Fibroblast of pulmonary artery (primary cell): ENCODE data around the gene PLEKHF1.

Experiments
- DNase-seq: peaks from one replicate; pipeline ENCODE4 v3.0.0-alpha.2; 2010; ENCODE audit warnings: low read depth
- H3K4me3 ChIP-seq: replicated peaks from 2 replicates; pipeline ENCODE4 v1.5.1; 2011; ENCODE audit warnings: low read depth, mild to moderate bottlenecking, control low read depth, low read length, moderate library complexity
- TF ChIP-seq, protein P1 (sequence below): IDR thresholded peaks from 2 replicates; pipeline ENCODE4 v1.5.1; 2011; ENCODE audit warnings: mild to moderate bottlenecking, control low read depth, low read length, inconsistent platforms; ENCODE audit errors: missing control alignments

The PLEKHF1 gene

DNA sequence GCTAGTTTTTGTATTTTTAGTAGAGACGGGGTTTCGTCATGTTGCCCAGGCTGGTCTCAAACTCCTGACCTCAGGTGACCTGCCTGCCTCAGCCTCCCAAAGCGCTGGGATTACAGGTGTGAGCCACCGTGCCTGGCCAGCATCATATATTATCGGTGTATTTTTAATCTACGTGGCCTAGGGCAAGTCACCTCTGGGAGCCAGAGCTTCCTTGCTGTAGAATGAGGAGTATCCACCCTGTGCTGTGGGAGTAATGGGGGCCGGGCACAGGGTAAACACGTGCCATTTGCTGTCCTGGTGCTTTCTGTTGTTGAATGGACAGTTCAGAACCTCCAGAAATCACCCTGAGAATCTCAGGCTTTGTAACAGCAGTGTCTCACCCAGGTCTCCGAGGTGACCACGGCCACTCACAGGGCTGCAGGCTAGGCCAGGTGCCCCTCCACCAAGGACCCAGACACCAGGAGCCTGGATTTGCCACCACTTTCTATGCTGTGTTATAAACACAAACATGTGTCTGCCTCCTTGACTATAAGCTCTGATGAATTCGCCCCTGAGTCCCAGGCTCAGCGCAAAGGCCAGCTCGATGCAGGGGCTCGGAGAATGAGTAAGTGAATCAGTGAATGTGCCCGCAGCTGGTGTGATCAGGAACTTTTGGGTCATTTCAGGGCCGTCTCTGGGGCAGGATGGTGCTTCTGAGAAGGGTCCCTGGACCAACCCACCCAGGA is 36.4 kb upstream of the PLEKHF1 start:
- no peak for DNase-seq
- TF ChIP-seq, protein P1, sequence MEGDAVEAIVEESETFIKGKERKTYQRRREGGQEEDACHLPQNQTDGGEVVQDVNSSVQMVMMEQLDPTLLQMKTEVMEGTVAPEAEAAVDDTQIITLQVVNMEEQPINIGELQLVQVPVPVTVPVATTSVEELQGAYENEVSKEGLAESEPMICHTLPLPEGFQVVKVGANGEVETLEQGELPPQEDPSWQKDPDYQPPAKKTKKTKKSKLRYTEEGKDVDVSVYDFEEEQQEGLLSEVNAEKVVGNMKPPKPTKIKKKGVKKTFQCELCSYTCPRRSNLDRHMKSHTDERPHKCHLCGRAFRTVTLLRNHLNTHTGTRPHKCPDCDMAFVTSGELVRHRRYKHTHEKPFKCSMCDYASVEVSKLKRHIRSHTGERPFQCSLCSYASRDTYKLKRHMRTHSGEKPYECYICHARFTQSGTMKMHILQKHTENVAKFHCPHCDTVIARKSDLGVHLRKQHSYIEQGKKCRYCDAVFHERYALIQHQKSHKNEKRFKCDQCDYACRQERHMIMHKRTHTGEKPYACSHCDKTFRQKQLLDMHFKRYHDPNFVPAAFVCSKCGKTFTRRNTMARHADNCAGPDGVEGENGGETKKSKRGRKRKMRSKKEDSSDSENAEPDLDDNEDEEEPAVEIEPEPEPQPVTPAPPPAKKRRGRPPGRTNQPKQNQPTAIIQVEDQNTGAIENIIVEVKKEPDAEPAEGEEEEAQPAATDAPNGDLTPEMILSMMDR: no peak
- H3K4me3 ChIP-seq: no peak overlapping the region

DNA sequence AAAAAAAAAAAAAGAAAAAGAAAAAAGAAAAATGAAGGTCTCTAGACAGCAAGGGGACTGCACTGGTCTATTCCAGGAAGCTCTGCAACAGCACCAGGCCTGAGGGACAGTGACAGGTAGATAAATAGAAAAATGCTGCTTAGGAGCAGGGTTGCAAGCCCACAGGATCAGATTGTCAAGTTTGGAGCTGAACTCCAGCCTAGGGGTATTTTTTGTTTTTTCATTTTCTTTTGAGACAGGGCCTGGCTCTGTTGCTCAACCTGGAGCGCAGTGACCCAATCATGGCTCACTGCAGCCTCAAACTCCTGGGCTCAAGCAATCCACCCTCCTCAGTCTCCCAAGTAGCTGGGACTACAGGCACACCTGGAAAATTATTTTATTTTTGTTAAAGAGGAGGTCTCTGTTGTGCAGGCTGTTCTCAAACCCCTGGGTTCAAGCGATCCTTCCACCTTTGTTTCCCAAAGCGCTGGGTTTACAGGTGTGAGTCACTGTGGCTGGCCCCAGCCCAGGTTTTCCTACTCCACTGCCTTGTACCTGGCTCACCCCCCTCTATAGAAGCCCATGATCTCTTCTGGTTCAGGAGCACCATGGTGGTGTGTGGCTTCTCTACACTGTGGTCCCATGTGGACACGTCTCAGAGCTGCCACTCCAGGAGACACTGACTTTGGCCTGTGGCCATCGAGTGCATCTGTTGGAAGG is 35.3 kb upstream of the PLEKHF1 start:
- TF ChIP-seq, protein P1: no peak
- H3K4me3 ChIP-seq: no peak overlapping the region
- DNase-seq: no peak

DNA sequence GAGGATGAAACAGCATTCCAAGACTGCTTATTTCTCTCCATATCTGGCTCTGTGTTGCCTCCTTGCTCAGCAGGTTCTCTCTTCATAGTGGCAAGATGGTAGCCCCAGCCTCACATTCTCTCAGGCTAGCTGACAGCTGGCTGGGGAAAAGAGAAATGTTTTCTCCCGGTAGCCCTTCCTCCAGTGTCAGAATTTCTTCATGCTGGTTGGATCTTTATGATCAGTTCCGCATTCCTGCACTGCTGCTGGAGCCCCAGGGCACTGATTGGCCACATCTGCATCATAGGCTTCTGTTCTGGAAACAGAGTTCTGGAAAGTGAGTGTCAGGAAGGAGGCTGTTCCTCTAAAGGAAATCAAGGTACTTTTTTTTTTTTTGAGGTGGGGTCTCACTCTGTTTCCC is 34.6 kb upstream of the PLEKHF1 start:
- H3K4me3 ChIP-seq: no peak overlapping the region
- TF ChIP-seq, protein P1: no peak
- no peak for DNase-seq

DNA sequence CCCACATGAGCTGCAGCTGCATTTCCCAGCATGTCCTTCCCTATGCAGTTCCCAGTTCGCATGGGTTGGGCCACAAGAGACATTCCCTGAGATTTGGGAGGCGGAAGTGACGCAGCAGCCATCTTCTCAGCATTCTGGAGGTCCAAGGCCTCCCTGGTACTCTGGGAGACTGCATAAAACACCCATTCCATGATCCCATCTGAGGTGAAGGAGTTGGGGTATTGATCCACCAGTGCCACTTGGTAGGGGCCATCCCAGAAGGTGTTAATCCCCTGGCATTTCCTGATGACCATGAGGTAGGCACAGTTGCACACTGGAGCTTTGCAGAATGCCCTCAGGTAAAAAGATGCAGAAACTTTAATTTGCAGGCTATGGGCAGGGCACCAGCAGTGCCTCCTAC is 33.8 kb upstream of the PLEKHF1 start:
- TF ChIP-seq, protein P1: no peak
- no peak overlapping the region for H3K4me3 ChIP-seq
- no peak for DNase-seq

DNA sequence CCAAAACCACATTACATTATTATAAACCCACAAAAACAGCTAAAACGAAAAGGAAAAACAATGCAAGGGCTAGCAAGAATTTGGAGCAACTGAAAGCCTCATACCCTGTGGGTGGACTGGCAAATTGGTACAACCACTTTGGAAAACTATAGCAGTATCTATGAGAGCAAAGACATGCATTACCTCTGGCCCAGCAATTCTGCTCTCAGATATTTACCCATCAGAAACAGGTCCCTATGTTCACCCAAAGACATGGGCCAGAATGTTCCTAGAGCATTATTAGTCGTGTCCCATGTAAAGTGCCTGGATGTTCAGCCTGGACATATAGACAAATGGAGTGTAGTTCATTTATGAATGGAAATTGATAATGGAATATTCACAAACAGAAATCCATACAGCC is 31.3 kb upstream of the PLEKHF1 start:
- H3K4me3 ChIP-seq: no peak overlapping the region
- DNase-seq: no peak
- TF ChIP-seq, protein P1: no peak

DNA sequence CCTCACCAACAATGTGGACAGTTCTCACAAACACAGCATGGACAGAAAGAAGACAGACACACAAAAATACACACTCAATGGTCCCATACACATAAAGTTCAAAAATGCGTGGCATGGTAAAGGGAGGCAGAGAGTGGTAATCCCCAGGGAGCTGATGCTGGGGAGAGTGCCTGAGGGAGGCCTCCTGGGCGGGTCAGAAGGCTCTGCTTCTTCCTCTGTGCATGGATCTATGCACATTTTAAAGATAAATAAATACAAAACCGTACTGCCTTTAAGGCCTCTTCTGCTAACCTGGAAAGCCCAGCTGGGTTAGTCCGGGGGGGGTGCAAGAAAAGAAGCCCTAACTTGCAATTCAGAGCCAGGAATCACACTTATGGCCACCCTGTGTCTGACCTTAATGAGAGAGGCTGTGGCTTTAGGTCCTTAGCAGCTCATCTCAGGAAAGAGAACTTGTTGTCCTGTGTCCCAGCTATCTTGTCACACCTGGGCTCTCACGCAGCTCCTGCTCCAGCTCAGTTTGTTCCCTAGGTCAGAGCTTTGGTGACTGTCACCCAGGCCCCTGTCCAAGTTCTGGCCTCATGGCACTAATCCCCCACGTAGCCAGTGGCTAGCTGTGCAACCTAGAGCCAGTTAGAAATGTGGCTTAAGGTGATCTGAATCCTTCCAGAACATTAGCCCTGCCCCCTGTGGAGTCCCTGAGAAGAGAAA is 30.7 kb upstream of the PLEKHF1 start:
- no peak for DNase-seq
- TF ChIP-seq, protein P1: no peak
- no peak overlapping the region for H3K4me3 ChIP-seq
